Activated naive CD8-positive, alpha-beta T cell treated with anti-CD3 and anti-CD28 coated beads, Interleukin-2, amount 10 ng/mL, durations not matched to agents 7 days and 5 days (primary cell): ENCODE data around the gene LSAMP. TPM values are rescaled to one million over a fixed set of nuclear protein-coding genes. Genes with fewer than 3 reads are reported as not detected.
"Not testable (repeated sequence)": the region's sequence is repeated elsewhere in the genome, so short reads cannot be mapped to it uniquely, and the experiment has no call there.

Experiments
- ATAC-seq: fragments of 150-1000 bp; cut with Tn5 transposase; one replicate; pipeline ENCODE4 v1.10.0; 2021; ENCODE audit warnings: low read depth, moderate library complexity
- POLR2A ChIA-PET: fragments of 350-600 bp; sonication (Branson Sonifier 250); formaldehyde crosslinking; loops from one replicate; lab custom pipeline; 2021; ENCODE audit warnings: antibody characterized with exemption; lab: Charles Lee
- DNase-seq: peaks from one replicate; pipeline ENCODE4 v3.0.0; 2021
- H3K27ac Mint-ChIP-seq: one replicate; pipeline ENCODE4 v1.8.0; 2022; ENCODE audit warnings: mild to moderate bottlenecking, mixed read lengths
- H3K27me3 Mint-ChIP-seq: one replicate; pipeline ENCODE4 v1.8.0; 2022; ENCODE audit warnings: mild to moderate bottlenecking, moderate library complexity, mixed read lengths
- H3K36me3 Mint-ChIP-seq: one replicate; pipeline ENCODE4 v1.8.0; 2021; ENCODE audit warnings: mild to moderate bottlenecking, mixed read lengths
- H3K4me1 Mint-ChIP-seq: one replicate; pipeline ENCODE4 v1.8.0; 2021; ENCODE audit warnings: mixed read lengths
- H3K4me3 Mint-ChIP-seq: one replicate; pipeline ENCODE4 v1.8.0; 2022; ENCODE audit warnings: mild to moderate bottlenecking, moderate library complexity, mixed read lengths
- H3K9me3 Mint-ChIP-seq: one replicate; pipeline ENCODE4 v1.8.0; 2021; ENCODE audit warnings: mixed read lengths
- total RNA-seq, 2 experiments: library from RNA; stranded (reverse); gene quantifications; one replicate each; pipeline ENCODE4 v1.2.3, GENCODE V29; 2021

The LSAMP gene
- total RNA-seq, 2 experiments from 2014 or later, result not detected

DNA sequence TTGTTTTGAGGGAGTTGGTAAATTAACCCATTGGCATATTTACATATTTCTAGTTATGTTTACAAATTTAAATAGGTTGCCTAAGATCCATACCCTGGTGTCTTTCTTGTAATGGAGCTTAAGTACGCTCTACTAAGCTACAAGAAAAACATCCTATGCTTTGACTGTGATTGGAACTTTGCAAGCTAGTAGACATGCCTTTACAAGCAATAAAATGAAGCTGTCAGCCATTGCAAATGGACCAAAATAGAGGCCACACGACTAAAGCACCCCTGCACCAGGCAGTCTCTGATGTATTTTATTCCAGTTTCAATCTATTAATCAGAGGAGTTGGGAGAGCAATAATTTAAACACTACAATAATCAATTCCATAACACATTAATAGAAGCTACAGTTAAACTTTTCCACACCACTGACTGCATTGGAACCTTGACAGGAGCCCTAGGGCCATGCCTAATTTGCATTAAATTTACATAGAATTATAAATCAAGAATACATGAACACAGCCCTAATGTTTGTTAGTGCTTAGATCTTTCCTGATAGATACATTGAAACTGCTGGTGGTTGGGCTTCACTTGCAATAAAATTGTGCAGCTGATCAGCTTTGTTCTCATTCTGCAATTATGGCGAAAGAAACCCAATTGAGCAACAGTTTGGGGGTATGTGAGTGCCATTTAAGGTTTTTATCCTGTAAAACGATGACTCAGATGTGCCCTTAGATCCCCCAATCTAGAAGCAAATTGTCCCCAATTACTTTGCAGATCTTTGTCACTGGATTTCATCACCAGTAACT lies 360.1 kb downstream of the LSAMP start:
- no peak for DNase-seq
- Mint-ChIP-seq H3K4me1 (no peaks in the 10 kb centered on the region), H3K36me3 (no peaks in the 10 kb centered on the region), H3K27ac (no peak overlapping the region), H3K9me3 (peaks cover 2% of the 10 kb centered on the region), H3K27me3 (no peaks in the 10 kb centered on the region), H3K4me3 (no peak overlapping the region)
- ATAC-seq, result no peak
- POLR2A ChIA-PET, result no interaction called here

DNA sequence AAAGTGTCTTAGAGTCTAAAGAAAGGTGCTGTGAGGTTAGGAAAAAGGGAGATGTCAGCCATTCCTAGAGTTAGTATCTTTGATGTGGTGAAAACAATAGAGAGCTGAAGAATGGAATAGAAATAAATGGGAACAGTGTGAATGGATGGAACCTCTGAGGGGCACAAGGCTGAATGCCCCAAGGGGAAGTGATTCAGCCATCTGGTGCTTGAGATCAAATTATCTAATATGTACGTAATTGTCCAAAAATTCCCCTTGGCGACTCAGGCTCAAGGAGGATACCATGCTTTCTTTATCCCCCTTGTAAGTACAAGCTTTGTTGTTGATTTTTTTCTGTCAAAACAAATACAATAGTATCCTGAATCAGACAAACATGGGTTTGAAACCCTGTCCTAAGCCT lies 361.6 kb downstream of the LSAMP start:
- POLR2A ChIA-PET, result no interaction called here
- H3K27ac Mint-ChIP-seq, result no peak overlapping the region
- no peak for DNase-seq
- ATAC-seq, result no peak
- H3K27me3 Mint-ChIP-seq, result no peaks in the 10 kb centered on the region
- H3K9me3 Mint-ChIP-seq, result peaks cover 2% of the 10 kb centered on the region
- no peaks in the 10 kb centered on the region for H3K36me3 Mint-ChIP-seq
- no peak overlapping the region for H3K4me3 Mint-ChIP-seq
- no peaks in the 10 kb centered on the region for H3K4me1 Mint-ChIP-seq

DNA sequence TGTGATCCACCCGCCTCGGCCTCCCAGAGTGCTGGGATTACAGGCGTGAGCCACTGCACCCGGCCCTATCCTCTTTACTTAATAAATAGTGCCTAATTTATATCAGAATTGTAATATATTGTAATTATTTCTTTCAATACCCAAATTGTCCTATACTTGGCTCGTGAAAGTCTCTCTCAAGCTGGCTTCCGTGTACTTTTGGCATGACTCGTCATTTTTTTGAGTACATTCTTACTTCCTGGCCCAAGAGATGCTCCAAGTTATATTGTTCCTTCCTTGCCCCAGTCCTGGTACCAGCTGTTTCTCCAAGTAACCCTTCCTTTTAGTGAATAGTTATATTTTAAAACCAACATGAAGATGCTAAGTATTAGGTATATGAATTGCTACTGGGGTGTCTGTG lies 366.7 kb downstream of the LSAMP start:
- DNase-seq, result no peak
- POLR2A ChIA-PET, result no interaction called here
- Mint-ChIP-seq H3K27me3 (no peaks in the 10 kb centered on the region), H3K4me1 (no peaks in the 10 kb centered on the region), H3K4me3 (no peak overlapping the region), H3K9me3 (peaks cover 3% of the 10 kb centered on the region), H3K36me3 (no peaks in the 10 kb centered on the region), H3K27ac (no peak overlapping the region)
- ATAC-seq, result no peak

DNA sequence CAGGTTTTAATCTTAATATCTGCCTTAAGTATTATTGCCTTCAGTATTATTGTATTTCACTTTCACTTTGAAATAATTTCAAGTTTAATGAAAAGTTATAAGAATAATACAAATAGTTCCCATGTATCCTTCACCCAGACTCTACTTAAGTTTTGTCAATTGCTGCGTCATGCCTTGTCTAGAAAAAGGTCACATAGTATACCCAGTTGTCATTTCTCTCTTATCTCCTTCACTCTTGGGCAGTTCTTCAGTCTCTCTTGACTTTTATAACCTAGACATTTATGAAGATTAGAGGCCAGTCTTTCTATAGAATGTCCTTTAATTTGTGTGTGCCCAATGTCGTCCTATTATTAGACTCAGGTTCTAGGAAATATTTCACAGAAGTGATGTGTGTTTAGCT lies 367.7 kb downstream of the LSAMP start:
- POLR2A ChIA-PET, result no interaction called here
- no peaks in the 10 kb centered on the region for H3K36me3 Mint-ChIP-seq
- no peak overlapping the region for H3K27ac Mint-ChIP-seq
- H3K4me3 Mint-ChIP-seq, result no peak overlapping the region
- H3K4me1 Mint-ChIP-seq, result no peaks in the 10 kb centered on the region
- DNase-seq (no peak), ATAC-seq (no peak)
- no peaks in the 10 kb centered on the region for H3K27me3 Mint-ChIP-seq
- peaks cover 1% of the 10 kb centered on the region for H3K9me3 Mint-ChIP-seq

DNA sequence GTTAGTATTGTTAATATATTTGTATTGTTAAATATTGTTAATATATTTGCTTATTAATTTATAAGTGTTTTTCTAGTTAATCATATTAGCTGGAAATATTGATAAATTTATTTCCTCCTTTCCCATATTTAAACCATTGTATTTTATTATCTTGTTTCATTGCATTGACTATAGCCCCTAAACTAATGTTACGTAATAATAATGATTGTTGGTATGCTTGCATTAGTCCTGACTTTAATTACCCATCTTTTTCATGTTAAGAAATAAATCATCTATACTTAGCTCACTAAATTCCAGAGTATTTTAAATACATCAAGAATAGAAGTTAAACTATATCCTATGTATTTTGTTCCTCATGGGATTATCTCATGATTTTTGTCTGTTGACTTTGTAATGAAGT lies 368.2 kb downstream of the LSAMP start:
- no peak for DNase-seq
- no peak for ATAC-seq
- no peaks in the 10 kb centered on the region for H3K4me1 Mint-ChIP-seq
- H3K36me3 Mint-ChIP-seq, result no peaks in the 10 kb centered on the region
- H3K27ac Mint-ChIP-seq, result no peak overlapping the region
- H3K4me3 Mint-ChIP-seq, result no peak overlapping the region
- H3K27me3 Mint-ChIP-seq, result no peaks in the 10 kb centered on the region
- H3K9me3 Mint-ChIP-seq, result peaks cover 1% of the 10 kb centered on the region
- POLR2A ChIA-PET, result no interaction called here

DNA sequence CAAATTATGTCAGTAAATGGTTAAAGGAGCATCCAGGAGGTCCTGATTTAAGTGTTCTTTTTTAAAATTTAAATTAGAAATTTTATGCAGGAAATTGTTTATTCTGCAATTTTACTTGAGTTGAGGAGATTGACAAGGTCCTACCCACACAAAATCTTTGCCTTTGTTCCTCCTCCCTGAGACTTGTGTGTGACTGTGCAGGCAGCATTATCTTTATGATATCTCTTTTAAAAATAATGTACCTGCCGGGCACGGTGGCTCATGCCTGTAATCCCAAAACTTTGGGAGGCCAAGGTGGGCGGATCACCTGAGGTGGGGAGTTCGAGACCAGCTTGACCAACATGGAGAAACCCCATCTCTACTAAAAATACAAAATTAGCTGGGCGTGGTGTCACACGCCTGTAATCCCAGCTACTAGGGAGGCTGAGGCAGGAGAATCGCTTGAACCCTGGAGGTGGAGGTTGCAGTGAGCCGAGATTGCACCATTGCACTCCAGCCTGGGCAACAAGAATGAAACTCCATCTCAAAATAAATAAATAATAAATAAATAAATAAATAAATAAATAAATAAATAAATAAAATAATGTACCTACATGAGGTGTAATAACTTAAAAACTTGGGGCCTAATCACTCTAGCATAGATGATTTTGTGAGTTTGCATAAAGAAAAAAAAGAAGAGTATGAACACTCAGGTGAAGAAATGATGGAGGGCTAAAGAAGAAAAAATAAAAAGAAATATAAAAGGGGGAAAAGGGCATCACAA lies 374.6 kb downstream of the LSAMP start:
- H3K36me3 Mint-ChIP-seq, H3K27ac Mint-ChIP-seq, H3K27me3 Mint-ChIP-seq, H3K9me3 Mint-ChIP-seq, POLR2A ChIA-PET, H3K4me1 Mint-ChIP-seq, DNase-seq, ATAC-seq, H3K4me3 Mint-ChIP-seq: not testable (repeated sequence)

DNA sequence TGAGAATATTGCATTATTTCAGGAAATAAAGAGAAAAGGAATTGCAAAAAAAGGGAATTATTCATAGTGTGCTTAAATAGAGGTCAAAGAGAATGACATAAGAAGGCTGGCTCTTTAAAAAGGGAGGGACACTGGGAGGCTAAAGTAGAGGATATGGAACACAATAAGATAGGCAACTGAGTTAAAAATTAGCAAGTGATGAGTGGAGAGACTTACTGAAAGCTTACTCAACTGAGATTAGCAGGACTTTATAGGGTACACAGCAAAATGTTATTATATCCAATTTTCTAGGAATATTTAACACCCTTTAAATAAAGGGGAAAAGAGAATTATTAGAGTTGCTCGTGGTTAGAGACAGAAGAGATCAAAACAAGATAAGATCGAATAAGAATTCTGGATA lies 375.2 kb downstream of the LSAMP start:
- Mint-ChIP-seq H3K36me3 (no peaks in the 10 kb centered on the region), H3K27ac (no peak overlapping the region), H3K27me3 (no peaks in the 10 kb centered on the region), H3K9me3 (no peaks in the 10 kb centered on the region), H3K4me3 (no peak overlapping the region), H3K4me1 (no peaks in the 10 kb centered on the region)
- ATAC-seq (no peak), DNase-seq (no peak)
- POLR2A ChIA-PET, result no interaction called here

DNA sequence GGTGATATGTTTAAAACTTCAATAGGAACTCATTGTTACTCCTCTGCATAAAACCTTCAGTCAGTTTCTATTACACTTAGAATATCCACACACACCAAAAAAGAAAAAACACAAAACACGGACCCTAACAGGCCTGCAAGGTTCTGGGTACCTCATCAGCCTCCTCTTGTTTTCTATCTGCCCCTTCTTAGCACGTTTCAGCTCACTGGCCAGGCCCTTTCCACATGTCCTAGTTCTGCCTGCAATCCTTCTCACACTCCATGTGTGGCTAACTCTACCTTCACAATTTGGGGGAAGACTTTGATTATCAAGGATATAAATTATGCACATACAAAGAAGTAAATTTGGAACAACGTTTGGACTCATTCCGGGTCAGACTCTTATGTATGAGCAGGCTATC lies 376.3 kb downstream of the LSAMP start:
- POLR2A ChIA-PET, result no interaction called here
- no peak overlapping the region for H3K27ac Mint-ChIP-seq
- no peak for ATAC-seq
- no peak for DNase-seq
- H3K9me3 Mint-ChIP-seq, result no peaks in the 10 kb centered on the region
- no peaks in the 10 kb centered on the region for H3K4me1 Mint-ChIP-seq
- no peaks in the 10 kb centered on the region for H3K36me3 Mint-ChIP-seq
- H3K4me3 Mint-ChIP-seq, result no peak overlapping the region
- no peaks in the 10 kb centered on the region for H3K27me3 Mint-ChIP-seq

DNA sequence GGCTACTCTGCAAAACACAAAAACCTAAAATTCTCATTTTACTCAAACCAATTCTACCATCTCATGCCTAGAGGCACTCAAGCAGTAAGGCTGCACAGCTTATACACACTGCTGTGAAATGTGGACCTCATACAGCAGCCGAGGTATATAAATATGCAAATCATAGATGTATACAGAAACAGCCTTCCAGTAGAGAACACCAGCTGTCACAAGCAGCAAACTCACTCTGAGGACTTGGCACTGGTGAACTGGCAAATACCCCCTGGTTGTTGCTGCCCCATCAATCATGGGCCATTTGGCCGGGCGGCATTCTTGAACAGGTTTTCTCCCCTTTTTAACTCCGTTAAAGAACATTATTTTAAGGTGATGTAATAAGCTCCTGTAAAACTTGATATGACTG lies 378.0 kb downstream of the LSAMP start:
- Mint-ChIP-seq H3K9me3 (no peaks in the 10 kb centered on the region), H3K4me1 (no peaks in the 10 kb centered on the region), H3K4me3 (no peak overlapping the region), H3K27me3 (no peaks in the 10 kb centered on the region), H3K36me3 (no peaks in the 10 kb centered on the region), H3K27ac (no peak overlapping the region)
- ATAC-seq, result no peak
- POLR2A ChIA-PET, result no interaction called here
- DNase-seq, result no peak

DNA sequence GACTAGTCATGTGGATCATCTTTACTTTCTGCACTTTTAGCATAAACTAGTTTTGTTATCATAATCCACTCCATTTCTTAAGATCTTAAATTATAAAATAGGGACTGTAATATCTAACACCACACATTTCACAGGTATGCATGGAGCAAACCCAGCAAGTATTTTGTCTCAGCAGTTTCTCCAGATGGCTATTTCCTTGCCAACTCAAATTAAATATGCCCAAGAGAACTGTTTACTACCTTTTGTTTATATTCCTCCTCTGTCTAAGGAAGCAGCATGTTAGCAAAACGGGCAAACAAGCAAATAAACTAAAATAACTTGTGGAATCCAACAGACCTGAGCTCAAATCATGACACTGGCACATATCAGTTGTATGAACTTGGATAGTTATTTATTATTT lies 379.8 kb downstream of the LSAMP start:
- no peak overlapping the region for H3K27ac Mint-ChIP-seq
- DNase-seq (no peak), ATAC-seq (no peak)
- POLR2A ChIA-PET, result no interaction called here
- no peaks in the 10 kb centered on the region for H3K9me3 Mint-ChIP-seq
- no peak overlapping the region for H3K4me3 Mint-ChIP-seq
- H3K36me3 Mint-ChIP-seq, result no peaks in the 10 kb centered on the region
- no peaks in the 10 kb centered on the region for H3K27me3 Mint-ChIP-seq
- H3K4me1 Mint-ChIP-seq, result no peaks in the 10 kb centered on the region

DNA sequence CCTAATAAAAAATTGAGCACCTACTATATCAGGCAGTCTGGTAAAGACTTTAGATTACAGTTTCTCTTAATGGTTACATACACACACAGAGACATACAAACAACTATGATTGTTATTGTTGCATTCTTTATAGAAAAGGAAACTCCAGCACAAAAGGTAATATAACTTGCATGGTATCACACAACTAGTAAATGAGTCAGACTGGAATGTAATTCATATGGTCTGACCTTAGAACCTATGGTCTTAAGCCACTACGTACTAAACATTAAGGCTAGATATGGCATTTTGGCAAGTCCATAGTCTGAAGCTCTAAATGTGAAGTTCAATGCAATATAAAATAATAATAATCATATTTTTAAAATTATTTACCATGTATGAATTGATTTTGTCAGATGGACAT lies 380.6 kb downstream of the LSAMP start:
- Mint-ChIP-seq H3K27me3 (no peaks in the 10 kb centered on the region), H3K9me3 (no peaks in the 10 kb centered on the region), H3K27ac (no peak overlapping the region), H3K36me3 (no peaks in the 10 kb centered on the region), H3K4me1 (no peaks in the 10 kb centered on the region), H3K4me3 (no peak overlapping the region)
- POLR2A ChIA-PET, result no interaction called here
- DNase-seq, result no peak
- no peak for ATAC-seq

DNA sequence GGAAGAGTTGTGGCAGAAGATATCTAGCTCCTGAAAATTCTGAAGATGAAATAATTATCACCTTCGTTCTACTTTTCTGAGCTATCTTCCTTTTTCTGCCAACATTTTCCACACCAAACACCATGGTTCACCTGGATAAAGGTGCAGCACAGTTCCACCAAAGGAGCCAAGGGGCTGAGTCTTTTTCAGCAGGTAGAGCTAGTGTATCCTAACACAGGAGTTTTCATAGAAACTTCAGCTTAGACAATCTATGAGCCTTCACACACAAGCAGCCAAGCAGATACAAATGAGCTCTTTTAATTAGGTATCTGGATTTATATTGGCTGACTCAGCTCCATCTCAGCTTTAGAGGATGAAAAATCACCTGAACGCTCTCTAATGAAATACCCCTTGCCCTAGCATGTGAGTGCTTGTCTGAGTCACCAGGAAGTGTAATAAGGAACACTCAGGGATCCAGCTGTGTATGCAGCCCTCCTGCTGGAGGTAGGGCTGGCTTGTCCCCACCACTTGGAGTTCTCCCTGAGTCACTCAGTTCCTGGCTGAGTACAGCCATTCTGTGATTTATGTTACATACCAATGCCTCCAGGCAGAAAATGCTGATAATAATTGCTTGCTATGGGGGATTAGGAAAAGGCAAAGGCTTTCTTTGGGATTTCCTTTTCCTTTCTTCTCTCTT lies 385.7 kb downstream of the LSAMP start:
- POLR2A ChIA-PET, result no interaction called here
- no peaks in the 10 kb centered on the region for H3K27me3 Mint-ChIP-seq
- H3K27ac Mint-ChIP-seq, result no peak overlapping the region
- H3K4me1 Mint-ChIP-seq, result no peaks in the 10 kb centered on the region
- ATAC-seq (no peak), DNase-seq (no peak)
- no peak overlapping the region for H3K4me3 Mint-ChIP-seq
- H3K36me3 Mint-ChIP-seq, result no peaks in the 10 kb centered on the region
- H3K9me3 Mint-ChIP-seq, result no peaks in the 10 kb centered on the region

DNA sequence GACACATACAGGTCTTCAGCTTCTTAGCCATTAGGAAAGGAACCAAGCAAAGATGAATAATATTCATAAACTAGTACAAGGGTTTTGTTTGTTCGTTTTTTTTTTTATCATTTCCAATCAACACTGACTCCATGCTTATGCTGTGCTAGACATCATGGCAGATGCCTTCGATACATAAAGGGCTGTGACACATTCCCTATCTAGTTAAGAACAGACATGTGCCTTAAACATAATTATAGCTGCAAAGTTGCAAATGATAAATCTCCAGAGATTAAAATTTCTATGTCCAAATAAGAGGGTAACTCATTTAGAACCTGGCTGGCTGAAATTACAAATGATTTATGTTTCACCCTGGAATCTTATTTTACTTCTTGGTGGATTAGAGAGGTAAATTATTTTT lies 386.4 kb downstream of the LSAMP start:
- DNase-seq (no peak), ATAC-seq (no peak)
- Mint-ChIP-seq H3K4me1 (no peaks in the 10 kb centered on the region), H3K27me3 (no peaks in the 10 kb centered on the region), H3K9me3 (no peaks in the 10 kb centered on the region), H3K4me3 (no peak overlapping the region), H3K36me3 (no peaks in the 10 kb centered on the region), H3K27ac (no peak overlapping the region)
- POLR2A ChIA-PET, result no interaction called here
